Hepatocyte (in vitro differentiated cells): Measurements from ENCODE around the gene PIK3AP1.

Experiments used
- EZH2 ChIP-seq: fragments of 200-600 bp; sonication (generic); IDR thresholded peaks from 2 replicates; pipeline ENCODE4 v1.6.1; 2016; ENCODE audit warnings: antibody characterized with exemption, mild to moderate bottlenecking, borderline replicate concordance
- TF ChIP-seq, protein P1 (sequence below): fragments of 200-600 bp; sonication (generic); IDR thresholded peaks from 2 replicates; pipeline ENCODE4 v1.5.1; 2016; ENCODE audit warnings: antibody characterized with exemption, mild to moderate bottlenecking; ENCODE audit not compliant: poor library complexity

DNA sequence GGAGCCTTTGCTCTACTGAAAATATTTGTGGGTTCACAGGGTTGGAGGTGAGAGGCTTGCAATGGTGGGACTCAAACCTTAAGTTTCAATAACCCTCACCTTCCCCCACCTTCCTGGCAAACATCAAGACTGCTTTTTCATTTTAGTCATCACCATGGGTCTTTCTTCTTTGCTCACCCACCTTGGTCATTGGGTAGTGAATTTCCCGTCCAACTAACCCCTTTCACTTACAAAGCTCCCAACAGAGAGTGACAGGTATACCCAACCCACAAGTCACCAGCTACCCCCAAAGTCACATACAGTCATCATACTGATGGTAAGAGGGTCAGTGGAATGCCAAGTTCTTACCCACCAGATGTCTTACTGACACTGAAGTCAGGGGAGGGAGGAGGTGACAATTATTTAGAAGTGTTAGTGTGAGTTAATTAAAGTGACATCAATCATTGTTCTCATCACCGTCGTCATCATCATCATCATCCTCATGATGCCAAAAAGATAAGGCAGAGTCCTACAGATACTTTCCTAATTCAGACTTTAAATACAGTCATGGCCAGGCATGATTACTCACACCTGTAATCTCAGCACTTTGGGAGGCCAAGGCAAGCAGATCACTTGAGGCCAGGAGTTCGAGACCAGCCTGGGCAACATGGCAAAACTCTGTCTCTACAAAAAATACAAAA lies 49.0 kb downstream of the PIK3AP1 start:
- TF ChIP-seq, protein P1, sequence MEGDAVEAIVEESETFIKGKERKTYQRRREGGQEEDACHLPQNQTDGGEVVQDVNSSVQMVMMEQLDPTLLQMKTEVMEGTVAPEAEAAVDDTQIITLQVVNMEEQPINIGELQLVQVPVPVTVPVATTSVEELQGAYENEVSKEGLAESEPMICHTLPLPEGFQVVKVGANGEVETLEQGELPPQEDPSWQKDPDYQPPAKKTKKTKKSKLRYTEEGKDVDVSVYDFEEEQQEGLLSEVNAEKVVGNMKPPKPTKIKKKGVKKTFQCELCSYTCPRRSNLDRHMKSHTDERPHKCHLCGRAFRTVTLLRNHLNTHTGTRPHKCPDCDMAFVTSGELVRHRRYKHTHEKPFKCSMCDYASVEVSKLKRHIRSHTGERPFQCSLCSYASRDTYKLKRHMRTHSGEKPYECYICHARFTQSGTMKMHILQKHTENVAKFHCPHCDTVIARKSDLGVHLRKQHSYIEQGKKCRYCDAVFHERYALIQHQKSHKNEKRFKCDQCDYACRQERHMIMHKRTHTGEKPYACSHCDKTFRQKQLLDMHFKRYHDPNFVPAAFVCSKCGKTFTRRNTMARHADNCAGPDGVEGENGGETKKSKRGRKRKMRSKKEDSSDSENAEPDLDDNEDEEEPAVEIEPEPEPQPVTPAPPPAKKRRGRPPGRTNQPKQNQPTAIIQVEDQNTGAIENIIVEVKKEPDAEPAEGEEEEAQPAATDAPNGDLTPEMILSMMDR: no peak
- no peak for TF ChIP-seq EZH2
